Upper lobe of left lung (tissue), 4 donors: ENCODE results near the gene HUNK.

ENCODE experiments used
- CTCF ChIP-seq, 6 experiments: fragments of 450-650 bp in 4 of 6; fragments of 200-600 bp in 2 of 6; sonication (generic) in 2 of 6; IDR thresholded peaks; one replicate each; pipeline ENCODE4 v1.5.1; 2016 to 2019; ENCODE audit warnings: antibody characterized with exemption in 6 of 6
- EP300 ChIP-seq, 4 donors: sonication (generic); formaldehyde crosslinking; IDR thresholded peaks; one replicate each; pipeline ENCODE4 v1.5.1; 2017; ENCODE audit warnings: antibody characterized with exemption in 4 of 4, control low read depth in 2 of 4
- POLR2A ChIP-seq, 4 donors: fragments of 450-650 bp; IDR thresholded peaks; one replicate each; pipeline ENCODE4 v1.5.1; 2016 to 2017; ENCODE audit warnings: antibody characterized with exemption in 4 of 4, mild to moderate bottlenecking in 2 of 4
- POLR2AphosphoS5 ChIP-seq, 2 donors: sonication (generic); formaldehyde crosslinking; IDR thresholded peaks; one replicate each; pipeline ENCODE4 v1.5.1; 2017; ENCODE audit warnings: antibody characterized with exemption in 2 of 2

- TF ChIP-seq POLR2AphosphoS5 (IDR thresholded peaks at IDR 0.05) (no peak), EP300 (IDR thresholded peaks at IDR 0.05) (no peak), CTCF (IDR thresholded peaks at IDR 0.05) (no peak), POLR2A (IDR thresholded peaks at IDR 0.05) (no peak)
These were observed 31.1 kb downstream of the HUNK start for GRCh38 chr21:31903896-31904295.
